Panc1 (cell line): ENCODE data around the gene TRANK1. TPM values are rescaled to one million over a fixed set of nuclear protein-coding genes. Genes with fewer than 3 reads are reported as not detected.
A peak's percentile ranks its signal among the peaks of the same experiment; 100 is the strongest.

Source experiments
- ATAC-seq: fragments of 200-7000 bp; cut with Tn5 transposase; 2 replicates; pipeline ENCODE4 v1.9.1; 2020; ENCODE audit warnings: mild to moderate bottlenecking, moderate library complexity
- BruUV-seq: library from RNA; stranded (reverse); fragments of 400-500 nt; replicated peaks from 2 replicates; lab custom pipeline; 2021; lab: Mats Ljungman, UMichigan
- CTCF ChIA-PET: fragments of 300-600 bp; sonication (Branson Sonifier 250); formaldehyde crosslinking; loops from one replicate; lab custom pipeline; 2022; ENCODE audit warnings: antibody characterized with exemption; lab: Charles Lee
- POLR2A ChIA-PET: fragments of 300-600 bp; sonication (Branson Sonifier 250); formaldehyde crosslinking; loops from one replicate; lab custom pipeline; 2022; ENCODE audit warnings: antibody characterized with exemption; lab: Charles Lee
- DNase-seq: peaks from one replicate; pipeline ENCODE4 v3.0.0-alpha.2; 2010; ENCODE audit warnings: low read depth, low spot score
- H3K27ac ChIP-seq: 2 replicates; pipeline ENCODE4 v1.5.1; 2011; ENCODE audit warnings: mild to moderate bottlenecking, low read length, inconsistent platforms
- H3K27me3 ChIP-seq: fragments of 200-500 bp; sonication (Bioruptor generic); 2 replicates; pipeline ENCODE4 v1.6.0; 2014; ENCODE audit warnings: low read length, inconsistent platforms; ENCODE audit not compliant: control insufficient read depth, insufficient read depth
- H3K36me3 ChIP-seq: fragments of 200-500 bp; sonication (Bioruptor generic); 2 replicates; pipeline ENCODE4 v1.5.1; 2014; ENCODE audit warnings: inconsistent platforms, mild to moderate bottlenecking, low read length, moderate library complexity; ENCODE audit not compliant: control insufficient read depth, insufficient read depth
- H3K4me1 ChIP-seq: 2 replicates; pipeline ENCODE4 v1.5.1; 2011; ENCODE audit warnings: inconsistent platforms, mild to moderate bottlenecking, low read length, moderate library complexity; ENCODE audit not compliant: control insufficient read depth, insufficient read depth
- H3K4me3 ChIP-seq, 2 experiments: 2 replicates each; pipeline ENCODE4 v1.5.1; 2011 to 2012; ENCODE audit warnings: low read depth in 2 of 2, low read length in 2 of 2, mild to moderate bottlenecking in 2 of 2, inconsistent platforms in 1 of 2, moderate library complexity in 1 of 2
- H3K9me3 ChIP-seq: fragments of 200-500 bp; sonication (Bioruptor generic); 2 replicates; pipeline ENCODE4 v1.5.1; 2014; ENCODE audit warnings: low read depth, mild to moderate bottlenecking, inconsistent platforms, low read length, moderate library complexity; ENCODE audit not compliant: control insufficient read depth, insufficient read depth
- CTCF ChIP-seq: fragments of 450-650 bp; IDR thresholded peaks from 2 replicates; pipeline ENCODE4 v1.5.1; 2017; ENCODE audit warnings: mild to moderate bottlenecking
- POLR2AphosphoS5 ChIP-seq: IDR thresholded peaks from 2 replicates; pipeline ENCODE4 v1.6.1; 2012; ENCODE audit warnings: mild to moderate bottlenecking, low read depth, low read length, moderate library complexity
- REST ChIP-seq, 2 experiments: IDR thresholded peaks; 2 replicates each; pipeline ENCODE4 v1.6.1; 2011 to 2012; ENCODE audit warnings: low read depth in 2 of 2, control low read depth in 1 of 2, low read length in 1 of 2, mild to moderate bottlenecking in 1 of 2, moderate library complexity in 1 of 2; ENCODE audit not compliant: insufficient read depth in 1 of 2
- SIN3A ChIP-seq: IDR thresholded peaks from 2 replicates; pipeline ENCODE4 v1.6.1; 2012; ENCODE audit warnings: low read depth, mild to moderate bottlenecking, low read length, moderate library complexity, borderline replicate concordance; ENCODE audit not compliant: insufficient read depth
- TCF7L2 ChIP-seq: IDR thresholded peaks from 2 replicates; pipeline ENCODE4 v1.6.1; 2011; ENCODE audit warnings: mild to moderate bottlenecking, low read depth, low read length, inconsistent platforms
- in situ Hi-C: cut with HindIII; loops from 2 replicates; pipeline ENCODE4 v1.10.0; 2016; ENCODE audit warnings: low sequenced_read_pairs, low pct_unique_long_range_greater_than_20kb
- intact Hi-C: fragments of 100-400 bp; cut with micrococcal nuclease; formaldehyde crosslinking; loops from one replicate; pipeline ENCODE4 v1.10.0; 2022; ENCODE audit not compliant: unreplicated experiment
- total RNA-seq: library from RNA; stranded (reverse); gene quantifications from one replicate; pipeline ENCODE4 v1.2.1, GENCODE V29; 2021; ENCODE audit not compliant: unreplicated experiment

TRANK1 gene
- total RNA-seq, 1 experiment from 2014 or later: 3.2 TPM

- intact Hi-C loops: no loop called here
- no TSS peak for BruUV-seq
- Histone ChIP-seq H3K9me3 (no peaks in the 10 kb centered on the region), H3K27ac (no peak overlapping the region), H3K4me1 (no peaks in the 10 kb centered on the region), H3K27me3 (no peaks in the 10 kb centered on the region), H3K36me3 (no peaks in the 10 kb centered on the region), H3K4me3 (no peak overlapping the region)
- ATAC-seq (no peak), DNase-seq (no peak)
- in situ Hi-C loops: no loop called here
- POLR2A ChIA-PET: interaction anchor here (0.6 kb wide), 1 partner anchor 339 kb away, joined by 3 read pairs; no protein-coding TSS in a partner anchor
- no peak for TF ChIP-seq POLR2AphosphoS5
- no peak for TF ChIP-seq REST (IDR thresholded peaks at IDR 0.05; ENCODE audit: insufficient read depth in 1 of 2, low read depth in 2 of 2, low read length in 1 of 2)
- no peak for TF ChIP-seq SIN3A
- TF ChIP-seq CTCF: no peak
- no peak for TF ChIP-seq TCF7L2
- CTCF ChIA-PET: no interaction called here
These were observed 98.4 kb downstream of the TRANK1 start for GRCh38 chr3:36846406-36846805.

GRCh38 chr3:36843065-36844051 is 101.5 kb downstream of the TRANK1 start:
- intact Hi-C loops: no loop called here
- DNase-seq: peak; percentile 2

More at GRCh38 chr3:36843065-36844051, 101.5 kb downstream of the TRANK1 start:
- Histone ChIP-seq H3K27me3 (no peaks in the 10 kb centered on the region), H3K4me3 (no peak overlapping the region), H3K27ac (no peak overlapping the region), H3K36me3 (no peaks in the 10 kb centered on the region), H3K9me3 (no peaks in the 10 kb centered on the region), H3K4me1 (no peaks in the 10 kb centered on the region)
- BruUV-seq: no TSS peak
- ChIA-PET POLR2A (no interaction called here), CTCF (interaction anchor here (0.7 kb wide), 1 partner anchor 696 kb away, joined by 13 read pairs; no protein-coding TSS in a partner anchor)
- no peak for ATAC-seq
- TF ChIP-seq TCF7L2 (no peak), CTCF (peak; percentile 51)
- in situ Hi-C loops: no loop called here
